NCI-H69 (cell line): ENCODE results near the gene SPAG16.
"Not testable (repeated sequence)": the region's sequence is repeated elsewhere in the genome, so short reads cannot be mapped to it uniquely, and the experiment has no call there.

Source experiments
- DNase-seq: peaks from one replicate; lab custom pipeline; 2025; lab: John Stamatoyannopoulos, UW

SPAG16 gene

DNA sequence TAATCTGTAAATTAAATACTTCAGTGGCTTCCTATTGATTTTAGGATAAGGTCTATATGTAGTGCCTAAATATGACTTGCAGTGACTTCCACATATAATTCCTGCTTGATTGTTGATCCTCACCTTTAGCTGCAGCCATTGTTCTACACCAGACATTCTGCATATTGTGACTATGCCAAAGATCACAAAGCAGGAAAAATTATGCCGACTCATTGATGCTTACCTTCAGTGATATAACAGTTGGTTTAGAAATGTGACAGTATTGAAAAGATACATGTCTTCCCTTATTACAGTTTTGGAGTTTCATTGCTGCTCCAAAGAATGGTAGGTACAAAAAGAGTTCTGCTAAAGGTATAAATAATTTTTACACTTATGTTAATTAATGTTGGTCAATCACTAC, 12.3 kb upstream of the SPAG16 start:
- DNase-seq, result no peak

DNA sequence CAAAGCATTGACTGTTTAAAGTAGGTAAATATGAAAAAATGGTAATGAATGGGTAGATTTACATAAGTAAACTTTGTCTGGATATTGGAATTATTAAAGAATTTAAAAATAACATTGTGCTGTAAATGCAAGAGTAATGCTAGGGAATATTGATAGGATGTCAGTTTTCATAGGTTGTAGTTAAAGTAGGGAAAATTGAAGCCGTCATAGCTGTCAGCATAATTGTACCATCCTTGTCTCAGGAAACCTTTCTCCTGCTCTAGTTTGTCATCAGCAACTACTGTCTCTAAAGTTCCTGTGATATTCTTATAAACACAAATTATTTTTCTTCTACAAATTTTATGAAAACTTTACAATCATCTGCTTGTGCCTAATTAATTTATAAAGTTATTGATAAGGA, 10.1 kb upstream of the SPAG16 start:
- DNase-seq, result no peak

DNA sequence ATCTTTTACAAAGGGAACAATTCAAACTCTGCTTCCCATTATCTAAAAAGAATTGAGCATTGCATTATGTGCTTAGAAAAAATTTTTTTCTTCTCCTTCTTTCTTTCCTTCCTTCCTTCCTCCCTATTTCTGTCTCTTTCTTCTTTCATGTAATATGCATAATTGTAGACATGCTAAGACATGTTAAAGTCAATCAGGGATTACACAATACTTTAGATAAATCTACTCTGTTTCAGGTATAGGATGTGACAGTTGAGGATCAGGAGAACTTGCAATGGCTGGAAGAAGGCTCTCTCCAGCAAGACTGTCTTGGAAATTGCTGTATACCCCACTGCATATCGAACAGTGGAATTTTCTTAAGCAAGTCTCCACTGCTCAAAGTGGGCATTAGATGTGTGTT, 9.0 kb upstream of the SPAG16 start:
- no peak for DNase-seq

DNA sequence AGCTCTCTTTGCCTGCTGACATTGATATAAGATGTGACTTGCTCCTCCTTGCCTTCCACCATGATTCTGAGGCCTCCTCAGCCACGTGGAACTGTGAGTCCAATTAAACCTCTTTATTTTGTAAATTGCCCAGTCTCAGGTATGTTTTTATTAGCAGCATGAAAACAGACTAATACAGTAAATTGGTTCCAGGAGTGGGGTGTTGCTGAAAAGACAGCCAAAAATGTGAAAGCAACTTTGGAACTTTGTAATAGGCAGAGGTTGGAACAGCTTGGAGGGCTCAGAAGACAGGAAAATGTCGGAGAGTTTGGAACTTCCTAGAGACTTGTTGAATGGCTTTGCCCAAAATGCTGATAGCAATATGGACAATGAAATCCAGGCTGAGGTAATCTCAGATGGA, 7.1 kb upstream of the SPAG16 start:
- DNase-seq, result not testable (repeated sequence)

DNA sequence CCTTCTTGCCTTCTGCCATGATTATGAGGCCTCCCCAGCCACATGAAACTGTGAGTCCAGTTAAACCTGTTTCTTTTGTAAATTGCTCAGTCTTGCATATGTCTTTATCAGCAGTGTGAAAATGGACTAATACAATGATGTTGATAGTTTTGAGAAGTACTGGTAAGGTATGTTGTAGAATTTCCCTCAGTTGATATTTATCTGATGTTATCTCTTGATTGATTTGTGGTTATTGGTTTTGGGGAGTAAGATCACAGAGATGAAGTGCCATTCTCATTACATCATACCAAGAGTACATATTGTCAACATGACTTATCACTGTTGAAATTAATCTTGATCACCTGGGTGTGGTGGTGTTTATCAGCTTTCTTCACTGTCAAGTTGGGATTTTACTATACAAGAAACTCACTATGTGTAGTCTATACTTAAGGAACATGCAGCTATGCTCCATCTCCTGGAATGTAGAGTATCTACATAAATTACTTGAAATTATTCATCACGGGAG, 5.1 kb upstream of the SPAG16 start:
- DNase-seq, result no peak

DNA sequence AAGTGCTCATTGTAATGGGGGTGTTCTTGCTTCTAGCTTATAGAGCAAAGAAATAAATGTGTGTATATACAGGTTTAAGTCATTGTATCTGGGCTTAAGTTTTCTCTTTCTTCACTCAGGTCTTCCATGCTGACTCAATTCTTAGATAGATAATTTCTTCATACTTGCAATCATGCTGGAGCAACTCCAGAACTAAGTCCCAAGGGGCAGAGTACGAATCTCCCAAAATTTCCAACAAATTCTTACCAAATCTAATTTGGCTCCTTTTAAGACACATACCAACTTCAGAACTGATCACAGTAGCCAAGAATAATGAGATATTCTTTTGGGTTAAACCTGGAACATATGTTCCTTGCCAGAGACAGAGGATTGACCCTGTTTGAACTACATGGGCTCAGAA, 4.3 kb upstream of the SPAG16 start:
- DNase-seq, result no peak

DNA sequence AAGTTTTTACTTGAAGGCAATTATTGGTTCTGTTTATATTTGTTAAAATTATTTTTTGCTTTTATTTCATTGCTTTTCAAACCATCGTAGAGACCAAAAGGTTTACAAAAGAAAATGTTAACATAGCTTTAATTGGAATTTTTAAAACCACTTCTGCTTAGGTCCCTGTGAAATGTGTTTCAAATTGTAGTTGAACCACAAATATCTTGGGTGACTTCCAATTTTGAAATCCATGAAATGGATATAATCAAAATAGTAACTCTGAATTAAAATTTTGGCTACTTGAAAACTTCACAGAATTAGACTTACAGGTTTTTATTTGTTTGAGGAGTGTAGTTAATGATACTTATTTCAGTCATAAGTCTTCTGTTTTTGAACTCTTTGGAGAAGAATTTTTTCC, 3.1 kb upstream of the SPAG16 start:
- DNase-seq, result no peak

DNA sequence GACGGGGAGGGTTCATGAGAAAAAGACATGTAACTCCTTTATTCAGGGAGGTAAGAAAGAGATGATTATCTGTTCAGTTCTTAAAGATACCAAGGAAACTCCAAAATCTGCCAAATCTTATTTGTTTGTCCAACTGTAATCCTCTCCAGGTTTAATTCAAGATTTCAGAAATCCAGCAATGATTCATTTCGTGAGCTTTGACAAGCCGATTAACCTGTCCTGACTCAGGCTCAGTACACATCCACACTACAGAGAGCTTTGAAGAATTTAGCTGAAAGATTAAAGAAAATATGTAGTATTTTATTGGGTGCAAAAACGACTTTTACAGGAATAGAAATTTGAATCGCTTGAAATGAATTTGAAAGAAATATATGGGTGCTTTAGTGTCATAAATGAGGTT, 1.1 kb downstream of the SPAG16 start:
- DNase-seq, result no peak

DNA sequence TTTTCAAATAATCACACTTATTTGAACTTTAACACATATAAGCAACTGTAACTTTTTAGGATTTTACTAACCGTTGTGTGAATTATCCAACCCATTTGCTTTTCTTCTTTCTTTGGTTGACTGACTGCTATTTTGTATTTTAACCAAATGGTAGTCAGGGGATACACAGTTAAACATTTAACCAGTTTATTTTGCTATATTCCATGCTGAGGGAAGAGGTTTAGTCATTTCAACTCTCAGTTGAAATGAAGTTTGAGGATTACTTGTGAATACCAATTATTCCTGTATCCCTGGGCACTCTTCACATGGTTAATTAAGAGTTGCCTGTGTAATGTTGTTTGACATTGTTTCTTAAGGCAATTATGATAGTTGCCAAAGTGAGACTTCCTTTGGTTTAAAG, 1.9 kb downstream of the SPAG16 start:
- no peak for DNase-seq

DNA sequence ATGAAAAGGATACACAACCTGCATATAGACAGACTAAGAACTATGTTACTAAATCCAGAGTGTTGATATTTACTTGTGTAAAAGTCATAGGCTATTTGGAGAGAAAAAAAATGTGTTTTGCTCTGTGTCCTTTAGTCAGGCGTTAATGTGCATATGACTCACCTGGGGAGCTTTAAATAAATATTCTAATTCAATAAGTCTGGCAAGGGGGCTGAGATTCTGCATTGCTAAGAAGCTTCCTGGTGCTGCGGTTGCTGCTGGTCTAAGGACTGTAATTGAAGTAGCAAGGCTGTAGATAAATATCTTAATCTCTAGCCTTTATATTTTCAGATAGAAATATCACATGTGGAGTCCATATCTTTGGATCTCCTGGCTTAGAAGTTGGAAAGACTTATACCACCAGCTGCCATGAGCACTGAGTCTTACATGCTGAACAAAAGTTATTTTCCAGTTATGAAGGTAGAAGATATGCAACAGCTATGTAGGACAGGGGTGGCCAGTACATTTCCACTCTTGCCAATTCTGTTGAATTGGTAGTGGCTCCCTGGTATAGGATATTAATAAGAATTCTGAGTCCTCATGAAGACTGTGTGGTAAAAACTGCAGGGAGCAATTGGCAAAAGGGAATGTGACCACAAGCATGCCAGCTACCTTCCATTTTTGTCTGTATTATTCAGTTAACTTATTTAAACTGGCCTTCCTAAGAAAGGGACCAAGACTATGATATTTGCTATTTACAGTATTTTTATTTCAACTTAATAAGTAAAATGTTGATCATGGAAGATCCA, 4.8 kb downstream of the SPAG16 start:
- no peak for DNase-seq

DNA sequence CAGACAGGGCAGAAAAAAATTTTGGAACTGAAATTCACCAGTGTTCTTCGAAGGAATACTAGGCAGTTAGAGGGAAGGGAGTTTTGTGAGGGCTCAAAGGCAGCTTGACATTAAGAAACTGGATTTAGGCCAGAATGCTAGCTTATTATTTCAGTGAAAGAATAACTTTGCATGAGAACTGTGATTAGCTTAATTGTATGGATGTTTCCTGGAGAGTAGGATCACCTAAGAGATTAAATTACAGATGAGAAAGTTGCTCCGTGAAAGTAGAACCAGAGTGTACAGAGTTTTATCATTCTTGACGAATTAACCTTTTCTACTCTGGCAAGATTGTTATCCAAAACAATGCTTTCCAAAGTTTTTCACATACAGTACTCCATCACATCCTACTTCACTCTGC, 6.2 kb downstream of the SPAG16 start:
- DNase-seq, result peak; percentile 34

DNA sequence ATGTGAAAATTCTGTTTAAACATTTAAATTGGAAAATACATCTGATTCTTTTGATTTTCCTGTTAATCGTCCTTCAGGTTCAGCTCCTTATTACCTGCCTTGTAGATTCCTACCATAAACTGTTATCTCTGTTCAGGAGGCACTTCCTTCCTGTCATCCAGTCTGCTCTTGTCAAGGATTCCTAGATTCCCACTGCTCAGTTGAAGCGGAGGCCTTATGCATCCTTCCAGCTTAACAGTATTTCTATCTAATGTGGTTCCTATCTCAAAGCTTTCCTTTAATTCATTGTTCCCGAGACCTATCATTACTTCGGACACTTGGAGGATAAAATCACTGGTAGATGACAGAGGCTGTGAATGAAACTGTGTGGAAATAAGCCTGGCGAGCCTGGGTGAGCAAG, 12.0 kb downstream of the SPAG16 start:
- DNase-seq, result no peak

DNA sequence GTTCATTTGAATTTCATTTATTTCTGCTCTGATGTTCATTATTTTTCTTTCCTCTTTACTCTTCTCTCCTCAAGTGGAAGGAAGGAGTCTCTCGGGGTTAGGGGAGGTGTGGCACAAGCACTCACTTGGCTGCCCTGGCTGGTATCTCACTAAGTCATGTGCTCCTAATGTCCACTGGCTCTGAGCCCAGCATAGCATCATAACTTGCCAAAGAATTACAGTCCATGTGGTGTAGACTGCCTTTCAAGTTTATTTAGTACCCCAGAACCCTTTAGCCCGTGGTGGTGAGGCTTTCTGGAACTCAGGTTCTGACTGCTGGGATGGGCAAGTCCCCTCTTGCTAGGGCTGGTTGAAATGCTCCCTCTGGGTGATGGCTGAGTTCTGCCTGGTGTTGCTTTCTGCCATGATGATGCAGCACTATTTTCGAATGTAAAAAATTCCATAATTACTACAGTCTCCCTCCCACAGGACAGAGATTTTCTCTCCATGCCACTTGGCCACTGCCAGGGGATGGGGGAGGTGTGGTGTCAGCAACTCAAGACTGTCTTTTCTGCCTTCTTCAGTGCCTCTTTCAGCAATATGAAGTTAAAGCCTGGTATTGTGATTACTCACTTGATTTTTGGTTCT, 22.2 kb downstream of the SPAG16 start:
- DNase-seq, result peak; percentile 10

DNA sequence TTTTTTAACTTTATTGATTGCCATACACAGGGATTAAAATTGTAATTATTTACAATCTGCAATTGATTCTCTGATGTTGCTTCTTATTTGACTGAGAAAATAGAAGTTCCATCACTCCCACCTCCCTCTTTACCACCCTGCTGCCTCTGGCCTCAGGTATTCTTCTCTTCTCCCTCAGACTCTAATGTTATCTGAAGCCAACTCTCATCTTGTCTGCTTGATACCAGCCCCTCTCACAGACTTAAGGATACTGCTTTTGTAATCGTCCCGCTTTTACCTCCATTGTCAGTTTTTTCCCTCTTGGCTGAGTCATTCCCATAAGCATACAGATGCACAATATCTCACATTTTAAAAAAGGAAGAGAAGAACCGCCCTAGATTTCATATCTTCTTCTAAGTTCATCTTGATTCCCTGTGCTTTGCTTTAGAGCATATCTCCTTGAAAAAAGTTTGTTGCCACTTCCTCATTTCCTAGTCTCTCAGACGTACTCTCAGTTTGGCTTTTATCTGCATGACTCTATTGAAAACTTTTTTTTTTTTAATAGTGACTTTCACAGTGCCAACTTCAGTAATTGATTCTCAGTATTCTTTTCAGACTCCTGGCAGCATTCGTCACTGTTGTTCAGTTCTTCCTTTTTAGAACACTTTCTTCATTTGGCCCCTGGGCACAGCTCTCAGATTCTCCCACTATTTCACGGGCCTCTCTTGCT, 31.1 kb downstream of the SPAG16 start:
- DNase-seq, result no peak

DNA sequence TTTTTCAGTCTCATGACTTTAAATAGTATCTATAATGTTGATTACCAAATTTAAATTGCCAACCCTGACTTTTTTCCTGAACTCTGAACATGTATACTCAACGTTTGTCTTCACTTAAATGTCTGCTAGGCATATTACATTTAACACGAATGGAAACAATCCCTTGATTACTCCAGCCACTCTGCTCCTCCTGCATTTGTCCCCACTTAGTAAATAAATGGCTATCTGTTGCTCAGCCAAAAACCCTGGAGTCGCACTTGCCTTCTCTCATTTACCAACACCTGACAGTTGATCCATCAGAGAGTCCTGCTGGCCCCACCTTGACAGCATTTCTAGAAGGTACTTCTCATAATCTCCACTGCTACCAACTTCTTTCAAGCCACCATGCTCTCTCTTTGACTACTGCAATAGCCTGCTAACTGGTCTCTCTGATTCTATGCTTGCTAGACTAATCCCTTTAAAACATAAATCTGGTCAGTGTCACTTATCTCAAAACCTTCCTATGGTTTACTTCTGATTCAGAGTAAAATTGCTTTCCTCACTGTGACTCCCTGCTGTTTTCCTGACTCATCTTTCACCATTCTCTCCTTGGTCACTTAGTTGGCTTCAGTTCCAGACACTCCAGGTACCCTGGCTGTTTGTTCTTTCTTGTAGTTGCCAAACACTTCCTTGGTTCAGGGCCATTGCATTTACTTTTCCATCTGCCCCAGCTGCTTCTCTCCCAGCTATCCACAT, 31.9 kb downstream of the SPAG16 start:
- DNase-seq, result peak; percentile 77

DNA sequence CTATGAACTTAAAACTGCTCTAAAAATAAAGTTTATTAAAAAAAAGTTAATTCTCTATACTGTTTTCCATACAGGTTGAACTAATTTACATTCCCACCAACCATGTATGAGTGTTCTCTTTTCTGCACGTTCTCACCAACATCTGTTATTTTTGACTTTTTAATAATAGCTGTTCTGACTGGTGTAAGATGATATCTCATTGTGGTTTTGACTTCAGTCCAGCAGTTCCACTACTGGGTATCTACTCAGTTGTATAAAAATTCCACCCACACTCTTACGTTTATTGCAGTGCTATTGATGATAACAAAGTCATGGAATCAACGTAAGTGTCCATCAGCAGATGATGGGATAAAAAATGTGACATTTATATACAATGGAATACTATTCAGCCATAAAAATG, 33.7 kb downstream of the SPAG16 start:
- no peak for DNase-seq

DNA sequence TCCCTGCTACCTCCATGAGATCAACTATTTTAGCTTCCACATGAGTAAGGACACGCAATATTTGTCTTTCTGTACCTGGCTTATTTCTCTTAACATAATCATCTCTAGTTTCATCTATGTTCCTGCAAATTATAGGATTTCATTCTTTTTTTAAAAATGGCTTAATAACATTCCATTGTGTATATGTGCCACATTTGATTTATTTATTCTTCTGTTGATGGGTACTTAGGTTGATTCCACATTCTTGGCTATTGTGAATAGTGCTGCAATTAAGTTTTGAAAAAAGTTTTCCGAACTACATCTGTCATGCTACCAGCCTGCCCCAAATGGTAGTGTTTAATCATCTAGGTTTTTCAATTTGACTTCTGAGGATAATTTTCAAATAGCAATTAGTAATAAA, 36.3 kb downstream of the SPAG16 start:
- no peak for DNase-seq

DNA sequence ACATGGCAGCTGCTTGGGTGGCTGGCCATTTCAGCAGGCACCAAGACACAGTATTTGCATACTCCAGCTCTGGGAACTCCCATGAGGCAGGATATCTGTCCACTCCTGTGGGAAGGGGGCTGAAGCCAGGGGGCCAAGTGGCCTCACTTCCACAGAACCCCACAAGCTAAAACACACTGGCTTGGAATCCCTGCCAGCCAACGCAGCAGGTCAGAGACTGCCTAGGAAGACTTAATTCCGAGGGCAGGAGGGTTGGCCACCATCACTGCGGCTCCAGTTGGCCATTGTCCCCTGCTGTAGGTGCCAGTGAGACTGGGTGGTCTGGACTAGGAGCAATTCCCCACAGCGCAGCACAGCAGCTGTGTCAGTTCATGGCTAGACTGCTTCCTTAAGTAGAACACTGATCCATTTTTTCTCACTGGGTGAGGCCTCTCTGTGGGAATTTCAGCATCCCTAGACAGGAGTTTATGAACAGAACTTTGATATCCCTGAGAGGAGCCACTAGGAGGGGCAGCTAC, 52.0 kb downstream of the SPAG16 start:
- DNase-seq, result no peak

DNA sequence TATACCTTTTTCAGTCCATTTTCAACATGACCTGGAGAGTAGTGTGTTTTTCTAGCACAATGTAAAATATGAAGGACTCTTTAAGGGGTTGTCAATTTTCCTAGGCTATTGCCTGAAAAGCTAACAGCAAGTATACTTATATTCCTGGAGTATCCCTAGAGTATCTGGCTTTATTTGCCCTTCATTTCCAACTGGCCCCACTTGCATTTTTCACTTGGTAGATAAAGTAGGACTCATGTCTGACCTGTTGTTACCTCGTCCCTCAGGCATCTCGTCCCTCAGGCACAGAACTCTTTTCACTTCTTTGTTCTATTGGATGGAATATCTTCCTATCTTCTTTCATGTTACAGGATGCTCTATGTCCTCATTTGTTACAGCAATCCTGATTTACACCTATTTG, 69.2 kb downstream of the SPAG16 start:
- no peak for DNase-seq

DNA sequence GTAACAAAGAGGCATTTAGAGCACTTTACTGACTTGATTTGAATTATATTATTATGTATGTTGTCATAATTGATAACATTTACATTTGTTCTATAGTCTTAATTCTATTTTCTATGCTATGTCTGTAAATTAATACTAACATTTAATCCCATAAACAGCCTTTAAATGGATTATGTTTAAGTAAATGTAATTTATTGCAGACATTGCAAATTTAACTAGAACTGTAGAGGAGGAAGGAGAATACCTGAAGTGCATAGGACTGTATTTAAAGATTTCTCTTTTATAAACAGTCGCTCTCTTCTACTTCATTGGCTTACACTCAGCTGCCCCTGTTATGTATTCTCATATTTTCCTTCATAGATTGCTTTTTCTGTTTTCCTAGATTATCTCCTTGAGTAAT, 92.4 kb downstream of the SPAG16 start:
- DNase-seq, result no peak

DNA sequence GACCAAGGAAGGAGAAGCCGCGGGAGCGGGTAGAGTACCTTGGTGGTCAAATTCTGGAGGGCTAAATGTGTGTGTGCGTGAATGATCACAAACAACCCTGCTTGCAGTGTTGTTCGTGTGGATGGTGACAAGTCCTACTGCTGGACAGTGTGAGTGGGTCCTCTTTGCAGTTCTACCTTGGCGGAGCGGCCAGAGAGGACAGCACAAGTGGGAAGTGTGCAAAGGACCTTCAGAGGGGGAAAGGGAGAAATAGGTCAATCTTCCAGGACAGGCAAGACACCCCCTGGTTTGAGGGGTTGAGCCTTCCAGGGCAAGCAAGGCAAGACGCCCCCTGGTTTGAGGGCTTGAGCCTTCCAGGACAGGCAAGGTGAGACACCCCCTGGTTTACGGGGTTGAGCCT, 122.8 kb downstream of the SPAG16 start:
- not testable (repeated sequence) for DNase-seq

DNA sequence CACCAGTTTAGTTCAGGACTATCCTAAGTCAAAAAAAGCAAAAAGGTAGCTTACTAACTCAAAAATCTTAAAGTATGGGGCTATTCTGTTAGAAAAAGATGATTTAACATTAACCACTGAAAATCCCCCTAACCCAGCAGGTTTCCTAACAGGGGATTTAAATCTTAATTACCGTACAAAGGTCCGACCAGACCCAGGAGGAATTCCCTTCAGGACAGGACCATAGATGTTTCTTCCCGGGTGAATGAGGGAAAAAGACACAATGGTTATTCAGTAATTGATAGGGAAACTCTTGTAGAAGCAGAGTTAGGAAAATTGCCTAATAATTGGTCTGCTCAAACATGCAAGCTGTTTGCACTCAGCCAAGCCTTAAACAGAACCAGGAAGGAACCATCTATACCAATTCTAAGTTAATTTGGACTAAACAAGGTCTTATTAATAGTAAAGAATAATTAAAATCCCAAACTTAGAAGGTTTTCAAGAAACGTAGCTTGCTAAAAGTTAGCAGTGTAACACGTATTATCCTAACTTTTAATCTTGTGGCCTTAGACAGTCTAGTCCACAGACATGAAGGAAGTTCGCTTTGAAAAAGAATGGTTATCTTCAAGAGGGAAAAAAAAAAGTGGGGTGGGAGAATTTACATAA, 124.3 kb downstream of the SPAG16 start:
- DNase-seq, result not testable (repeated sequence)
